Endothelial cell of umbilical vein (primary cell): ENCODE measurements around the gene SUSD6. TPM values are rescaled to one million over a fixed set of nuclear protein-coding genes. Genes with fewer than 3 reads are reported as not detected.

Experiments
- BruUV-seq: library from RNA; stranded (reverse); fragments of 400-500 nt; replicated peaks from 2 replicates; lab custom pipeline; 2021; lab: Mats Ljungman, UMichigan
- CTCF ChIA-PET: fragments of 300-600, 350-600 bp; sonication (Branson Sonifier 250); formaldehyde crosslinking; loops from one replicate; lab custom pipeline; 2021; ENCODE audit warnings: antibody characterized with exemption, inconsistent platforms; lab: Charles Lee
- POLR2A ChIA-PET: fragments of 300-600, 350-600 bp; sonication (Branson Sonifier 250); formaldehyde crosslinking; loops from one replicate; lab custom pipeline; 2021; ENCODE audit warnings: antibody characterized with exemption, inconsistent platforms; lab: Charles Lee
- DNase-seq: peaks from one replicate; pipeline ENCODE4 v3.0.0-alpha.2; 2011; ENCODE audit warnings: low read depth, low spot score
- FAIRE-seq: peaks from 2 replicates; lab custom pipeline; 2011; peaks lifted over from hg19 to GRCh38; lab: Jason Lieb, UNC
- H2AFZ ChIP-seq: 2 replicates; pipeline ENCODE4 v1.6.0; 2012; ENCODE audit warnings: low read depth, low read length, control low read depth, inconsistent platforms
- H3K27ac ChIP-seq: 2 replicates; pipeline ENCODE4 v1.5.1; 2011; ENCODE audit warnings: low read depth, mild to moderate bottlenecking, control low read depth, low read length, moderate library complexity; ENCODE audit not compliant: insufficient read depth
- H3K27me3 ChIP-seq, 2 experiments: 2 replicates each; pipeline versions ENCODE4 v1.6.0 to v1.6.1; 2011; ENCODE audit warnings: low read length in 2 of 2, mixed read lengths in 1 of 2; ENCODE audit not compliant: control insufficient read depth in 2 of 2, insufficient read depth in 2 of 2
- H3K36me3 ChIP-seq, 2 experiments: 2 replicates in 1 of 2; 3 replicates in 1 of 2; pipeline ENCODE4 v1.5.1; 2011; ENCODE audit warnings: low read length in 2 of 2, mild to moderate bottlenecking in 1 of 2, moderate library complexity in 1 of 2; ENCODE audit not compliant: control insufficient read depth in 2 of 2, insufficient read depth in 2 of 2; ENCODE audit errors: extremely low read depth in 1 of 2
- H3K4me1 ChIP-seq: 3 replicates; pipeline ENCODE4 v1.5.1; 2011; ENCODE audit warnings: mild to moderate bottlenecking, low read length; ENCODE audit not compliant: control insufficient read depth, insufficient read depth; ENCODE audit errors: extremely low read depth
- H3K4me2 ChIP-seq: 2 replicates; pipeline ENCODE4 v1.6.1; 2011; ENCODE audit warnings: low read length, control low read depth, mixed read lengths; ENCODE audit not compliant: insufficient read depth
- H3K4me3 ChIP-seq, 3 experiments: fragments of 200-600 bp in 1 of 3; sonication (generic), shearing (Covaris generic) in 1 of 3; replicated peaks in 1 of 3; 2 replicates each; pipeline ENCODE4 v1.5.1; 2011 to 2016; ENCODE audit warnings: control low read depth in 3 of 3, low read length in 3 of 3, mild to moderate bottlenecking in 2 of 3, inconsistent platforms in 1 of 3, low read depth in 1 of 3, moderate library complexity in 1 of 3; ENCODE audit not compliant: insufficient read depth in 1 of 3
- H3K79me2 ChIP-seq: 2 replicates; pipeline ENCODE4 v1.6.0; 2012; ENCODE audit warnings: low read length, inconsistent platforms; ENCODE audit not compliant: control insufficient read depth, insufficient read depth
- H3K9ac ChIP-seq: replicated peaks from 2 replicates; pipeline ENCODE3; 2011; ENCODE audit warnings: low read length, control low read depth; ENCODE audit not compliant: insufficient read depth; ENCODE audit errors: extremely low read depth
- H3K9me1 ChIP-seq: replicated peaks from 3 replicates; pipeline ENCODE4 v1.6.0; 2011; ENCODE audit warnings: mild to moderate bottlenecking, low read length; ENCODE audit not compliant: control insufficient read depth, insufficient read depth; ENCODE audit errors: extremely low read depth
- H3K9me3 ChIP-seq: replicated peaks from 2 replicates; pipeline ENCODE4 v1.5.1; 2012; ENCODE audit warnings: low read length, inconsistent platforms; ENCODE audit not compliant: control insufficient read depth, insufficient read depth
- H4K20me1 ChIP-seq: replicated peaks from 2 replicates; pipeline ENCODE3; 2011; ENCODE audit warnings: mild to moderate bottlenecking, low read length; ENCODE audit not compliant: control insufficient read depth, insufficient read depth; ENCODE audit errors: extremely low read depth
- EZH2 ChIP-seq: IDR thresholded peaks from 2 replicates; pipeline ENCODE4 v1.6.1; 2012; ENCODE audit warnings: borderline replicate concordance, low read depth, mild to moderate bottlenecking, moderate library complexity, low read length, inconsistent platforms; ENCODE audit not compliant: severe bottlenecking
- FOS ChIP-seq: IDR thresholded peaks from 2 replicates; pipeline ENCODE4 v1.6.1; 2011; ENCODE audit warnings: mild to moderate bottlenecking, low read length, moderate library complexity, borderline replicate concordance; ENCODE audit not compliant: insufficient read depth
- GATA2 ChIP-seq: IDR thresholded peaks from 2 replicates; pipeline ENCODE4 v1.7.0; 2011; ENCODE audit warnings: low read depth, mild to moderate bottlenecking, moderate library complexity, mixed read lengths, low read length; ENCODE audit not compliant: insufficient read length, insufficient read depth
- JUN ChIP-seq: IDR thresholded peaks from 2 replicates; pipeline ENCODE4 v1.6.1; 2011; ENCODE audit warnings: borderline replicate concordance, low read depth; ENCODE audit not compliant: insufficient read length, insufficient read depth
- MYC ChIP-seq: IDR thresholded peaks from one replicate; pipeline ENCODE4 v1.6.1; 2011; ENCODE audit warnings: mild to moderate bottlenecking, low read depth, low read length
- dilution Hi-C: fragments of 300-500 bp; cut with MboI; formaldehyde crosslinking; loops from one replicate; pipeline ENCODE4 v1.15.0; 2019; ENCODE audit warnings: low sequenced_read_pairs; ENCODE audit not compliant: extremely low pct_ligation_motif_present
- intact Hi-C: fragments of 100-400 bp; cut with micrococcal nuclease; formaldehyde crosslinking; loops from one replicate; pipeline ENCODE4 v1.10.0; 2022
- polyA plus RNA-seq, 4 experiments: library from polyadenylated mRNA; depleted of rRNA in 3 of 4; stranded (reverse) in 3 of 4; unstranded in 1 of 4; fragments of >200 nt; gene quantifications; 2 replicates each; pipeline versions ENCODE4 v1.2.1 to v1.2.3, GENCODE V29; 2011 to 2012; ENCODE audit warnings: missing spikeins in 1 of 4
- total RNA-seq: library from RNA; stranded (reverse); gene quantifications from 2 replicates; pipeline ENCODE4 v1.2.3, GENCODE V29; 2021
- TF ChIP-seq, protein P1 (sequence below), 2 donors: IDR thresholded peaks; 1 replicate in 1 of 2; 2 replicates in 1 of 2; pipeline ENCODE4 v1.5.1; 2011; ENCODE audit warnings: low read length in 2 of 2, mild to moderate bottlenecking in 2 of 2, moderate library complexity in 2 of 2, control low read depth in 1 of 2, inconsistent platforms in 1 of 2, low read depth in 1 of 2; ENCODE audit not compliant: insufficient read depth in 1 of 2; ENCODE audit errors: extremely low read depth in 1 of 2

The SUSD6 gene
- total and polyA plus RNA-seq, 2 donors (not counting 3 experiments of a cell fraction or from before 2014, with no cell fraction given), result 13.4 to 19.5 TPM

DNA sequence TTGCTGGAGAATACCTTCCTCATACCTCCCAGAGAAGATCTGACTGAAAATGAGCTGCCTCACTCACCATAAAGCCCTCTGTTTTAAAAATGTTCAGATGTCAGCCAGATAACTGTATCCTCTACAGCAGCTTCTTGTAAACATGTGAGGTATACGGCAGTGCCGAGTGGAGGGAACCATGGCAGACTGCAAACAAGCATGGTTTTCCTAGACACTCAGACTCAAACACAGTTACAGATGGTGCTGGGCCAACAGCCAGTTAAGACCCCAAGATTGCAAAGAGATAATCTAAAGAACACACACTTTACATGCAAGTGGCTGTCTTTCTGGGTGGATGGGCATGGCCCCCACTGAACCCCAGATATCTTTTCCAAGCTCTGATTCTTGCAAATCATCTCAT is 20.1 kb upstream of the SUSD6 start:
- Histone ChIP-seq H2AFZ (no peak overlapping the region), H3K9me3 (no peaks in the 10 kb centered on the region), H3K36me3 (no peaks in the 10 kb centered on the region), H3K4me2 (no peak overlapping the region), H3K4me3 (no peak overlapping the region), H3K79me2 (no peaks in the 10 kb centered on the region), H3K4me1 (peaks cover 11% of the 10 kb centered on the region), H3K9ac (no peak overlapping the region), H3K9me1 (no peaks in the 10 kb centered on the region), H3K27ac (no peak overlapping the region), H4K20me1 (no peaks in the 10 kb centered on the region), H3K27me3 (peaks cover 0 to 4% of the 10 kb centered on the region in 2 experiments)
- BruUV-seq, result no TSS peak
- FAIRE-seq (no peak), DNase-seq (no peak)
- TF ChIP-seq JUN (no peak), MYC (no peak), EZH2 (no peak), FOS (no peak), GATA2 (no peak)
- TF ChIP-seq, protein P1, sequence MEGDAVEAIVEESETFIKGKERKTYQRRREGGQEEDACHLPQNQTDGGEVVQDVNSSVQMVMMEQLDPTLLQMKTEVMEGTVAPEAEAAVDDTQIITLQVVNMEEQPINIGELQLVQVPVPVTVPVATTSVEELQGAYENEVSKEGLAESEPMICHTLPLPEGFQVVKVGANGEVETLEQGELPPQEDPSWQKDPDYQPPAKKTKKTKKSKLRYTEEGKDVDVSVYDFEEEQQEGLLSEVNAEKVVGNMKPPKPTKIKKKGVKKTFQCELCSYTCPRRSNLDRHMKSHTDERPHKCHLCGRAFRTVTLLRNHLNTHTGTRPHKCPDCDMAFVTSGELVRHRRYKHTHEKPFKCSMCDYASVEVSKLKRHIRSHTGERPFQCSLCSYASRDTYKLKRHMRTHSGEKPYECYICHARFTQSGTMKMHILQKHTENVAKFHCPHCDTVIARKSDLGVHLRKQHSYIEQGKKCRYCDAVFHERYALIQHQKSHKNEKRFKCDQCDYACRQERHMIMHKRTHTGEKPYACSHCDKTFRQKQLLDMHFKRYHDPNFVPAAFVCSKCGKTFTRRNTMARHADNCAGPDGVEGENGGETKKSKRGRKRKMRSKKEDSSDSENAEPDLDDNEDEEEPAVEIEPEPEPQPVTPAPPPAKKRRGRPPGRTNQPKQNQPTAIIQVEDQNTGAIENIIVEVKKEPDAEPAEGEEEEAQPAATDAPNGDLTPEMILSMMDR (IDR thresholded peaks at IDR 0.05; ENCODE audit: extremely low read depth in 1 of 2, insufficient read depth in 1 of 2, low read depth in 1 of 2, low read length in 2 of 2), result no peak
- dilution Hi-C loops (no loop called here), intact Hi-C loops (no loop called here)
- POLR2A ChIA-PET, result no interaction called here
- CTCF ChIA-PET, result interaction anchor here (0.9 to 1.3 kb wide), 4 partner anchors 12 to 227 kb away, joined by 3 to 6 read pairs (median 4); no protein-coding TSS in a partner anchor
